SIG-M5 treated with dmso at 0.1 percent for 504 hours (cell line): ENCODE measurements around the gene DHRSX.
"Not testable (repeated sequence)": the region's sequence is repeated elsewhere in the genome, so short reads cannot be mapped to it uniquely, and the experiment has no call there.

Source experiments
- DNase-seq: peaks from one replicate; lab custom pipeline; 2025; ENCODE audit not compliant: unreplicated experiment; lab: John Stamatoyannopoulos, UW

DHRSX gene

DNA sequence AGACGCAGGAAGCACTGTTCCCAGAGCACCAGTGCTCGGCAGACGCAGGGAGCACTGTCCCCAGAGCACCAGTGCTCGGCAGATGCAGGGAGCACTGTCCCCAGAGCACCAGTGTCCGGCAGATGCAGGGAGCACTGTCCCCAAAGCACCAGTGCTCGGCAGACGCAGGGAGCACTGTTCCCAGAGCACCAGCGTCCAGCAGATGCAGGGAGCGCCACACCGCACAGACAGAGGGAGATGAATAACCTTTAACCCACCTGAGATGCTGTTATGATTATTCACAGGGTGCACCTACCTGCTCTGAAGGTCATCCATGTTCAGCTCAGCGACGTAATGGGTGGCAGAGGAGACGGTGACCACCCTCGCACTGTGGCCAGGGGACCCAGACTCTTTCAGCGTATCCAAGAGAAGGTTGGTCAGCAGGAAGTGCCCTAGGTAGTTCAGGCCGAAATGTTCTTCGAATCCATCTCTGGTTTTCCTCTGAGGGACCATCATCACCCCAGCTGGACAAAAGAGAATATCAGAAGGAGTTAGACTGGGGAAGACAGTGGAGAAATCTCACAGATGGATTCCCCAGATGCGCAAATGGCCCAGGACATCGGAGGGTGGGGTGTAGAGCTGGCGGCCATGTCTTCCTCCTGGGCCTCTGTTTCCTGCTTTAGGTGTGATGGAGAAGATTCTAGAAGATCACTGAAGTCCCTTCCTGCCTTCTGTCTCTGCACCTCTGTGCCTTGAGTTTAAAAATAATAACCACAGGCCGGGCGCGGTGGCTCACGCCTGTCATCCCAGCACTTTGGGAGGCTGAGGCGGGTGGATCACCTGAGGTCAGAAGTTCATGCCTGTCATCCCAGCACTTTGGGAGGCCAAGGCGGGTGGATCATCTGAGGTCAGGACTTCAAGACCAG, 234.1 kb downstream of the DHRSX start:
- no peak for DNase-seq

- not testable (repeated sequence) for DNase-seq
Measured at GRCh38 chrX:2265658-2266444, 234.9 kb downstream of the DHRSX start.

- DNase-seq, result no peak
Measured at GRCh38 chrX:2264179-2265030, 236.4 kb downstream of the DHRSX start.

- no peak for DNase-seq
Measured at GRCh38 chrX:2263203-2263602, 237.6 kb downstream of the DHRSX start.

- no peak for DNase-seq
Measured at GRCh38 chrX:2262668-2263055, 238.1 kb downstream of the DHRSX start.

- DNase-seq, result no peak
Measured at GRCh38 chrX:2261831-2262667, 238.7 kb downstream of the DHRSX start.

- DNase-seq, result no peak
Measured at GRCh38 chrX:2252331-2253065, 248.3 kb downstream of the DHRSX start.

DNA sequence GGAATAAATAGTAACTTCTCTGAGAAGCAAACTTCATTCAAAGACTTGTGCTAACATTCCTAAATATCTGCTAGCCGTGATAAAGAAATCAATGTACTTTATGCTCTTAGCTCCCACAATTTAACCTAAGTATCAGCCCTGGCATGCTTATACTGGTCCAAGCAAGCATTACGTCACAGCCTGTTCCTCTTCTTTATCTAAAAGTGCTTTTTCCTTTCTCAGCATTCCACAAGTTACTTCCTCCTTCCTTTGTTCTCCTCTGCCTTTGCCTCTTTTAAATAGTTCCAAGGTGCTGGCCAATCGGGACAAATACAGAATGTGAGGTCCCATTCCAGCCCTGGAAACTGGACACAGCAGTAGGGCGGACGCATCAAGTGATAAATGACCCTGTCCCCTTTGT, 249.6 kb downstream of the DHRSX start:
- no peak for DNase-seq

DNA sequence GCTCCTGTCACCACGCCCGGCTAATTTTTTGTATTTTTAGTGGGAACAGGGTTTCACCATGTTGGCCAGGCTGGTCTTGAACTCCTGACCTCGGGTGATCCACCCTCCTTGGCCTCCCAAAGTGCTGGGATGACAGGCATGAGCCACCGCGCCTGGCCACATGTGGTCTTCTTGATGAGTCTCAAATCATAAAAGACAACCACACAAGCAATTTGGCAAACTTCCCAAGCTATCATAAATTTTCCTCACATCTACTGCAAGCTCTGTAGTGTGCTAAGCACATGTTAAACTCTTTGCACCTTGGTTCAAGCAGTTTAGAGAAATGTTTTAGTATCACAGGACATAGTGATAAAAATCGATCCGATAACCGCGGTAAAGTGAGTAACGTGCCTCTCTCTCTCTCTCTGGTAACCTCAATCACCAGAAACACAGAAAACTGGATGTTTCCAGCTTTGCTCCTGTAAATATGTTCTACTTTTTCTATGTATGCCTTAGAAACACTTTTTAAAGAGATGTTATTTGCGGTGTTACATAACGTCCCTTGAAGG, 256.8 kb downstream of the DHRSX start:
- DNase-seq, result no peak

DNA sequence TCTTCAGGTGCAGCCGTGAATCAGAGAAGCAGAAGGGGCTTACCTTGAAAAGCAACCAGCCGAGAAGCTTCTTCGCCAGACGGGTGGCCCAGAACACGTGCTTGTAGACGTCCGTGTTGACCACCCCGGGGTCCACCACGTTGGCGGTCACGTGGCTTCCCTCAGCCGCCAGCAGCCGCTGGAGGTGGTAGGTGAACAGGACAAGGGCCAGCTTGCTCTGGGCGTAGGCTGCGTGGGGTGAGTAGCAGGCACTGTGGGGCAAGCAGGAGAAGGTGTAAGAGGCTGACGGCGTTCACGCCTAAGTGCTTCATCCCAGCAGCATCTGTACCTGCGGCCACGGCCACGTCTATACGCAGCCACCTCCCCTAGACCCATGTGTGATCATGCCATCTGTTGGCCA, 257.8 kb downstream of the DHRSX start:
- no peak for DNase-seq

- no peak for DNase-seq
Measured at GRCh38 chrX:2242326-2242725, 258.4 kb downstream of the DHRSX start.

- DNase-seq, result not testable (repeated sequence)
Measured at GRCh38 chrX:2241496-2241895, 259.3 kb downstream of the DHRSX start.

DNA sequence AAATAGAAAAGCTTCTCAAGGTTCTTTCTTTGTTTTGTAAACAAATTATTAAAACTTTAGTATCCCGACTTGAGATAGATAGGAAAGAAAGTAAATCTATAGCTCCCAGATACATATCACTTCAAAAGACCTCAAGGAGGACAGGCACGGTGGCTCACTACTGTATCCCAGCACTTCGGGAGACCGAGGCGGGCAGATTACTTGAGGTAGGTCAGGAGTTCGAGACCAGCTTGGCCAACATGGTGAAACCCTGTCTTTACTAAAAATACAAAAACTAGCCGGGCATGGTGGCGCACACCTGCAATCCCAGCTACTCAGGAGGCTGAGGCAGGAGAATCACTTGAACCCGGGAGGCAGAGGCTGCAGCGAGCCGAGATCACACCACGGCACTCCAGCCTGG, 260.0 kb downstream of the DHRSX start:
- not testable (repeated sequence) for DNase-seq

GRCh38 chrX:2237976-2238375, 262.8 kb downstream of the DHRSX start:
- no peak for DNase-seq

- DNase-seq, result no peak
Measured at GRCh38 chrX:2231570-2232192, 269.1 kb downstream of the DHRSX start.

- no peak for DNase-seq
Measured at GRCh38 chrX:2230457-2230856, 270.3 kb downstream of the DHRSX start.

DNA sequence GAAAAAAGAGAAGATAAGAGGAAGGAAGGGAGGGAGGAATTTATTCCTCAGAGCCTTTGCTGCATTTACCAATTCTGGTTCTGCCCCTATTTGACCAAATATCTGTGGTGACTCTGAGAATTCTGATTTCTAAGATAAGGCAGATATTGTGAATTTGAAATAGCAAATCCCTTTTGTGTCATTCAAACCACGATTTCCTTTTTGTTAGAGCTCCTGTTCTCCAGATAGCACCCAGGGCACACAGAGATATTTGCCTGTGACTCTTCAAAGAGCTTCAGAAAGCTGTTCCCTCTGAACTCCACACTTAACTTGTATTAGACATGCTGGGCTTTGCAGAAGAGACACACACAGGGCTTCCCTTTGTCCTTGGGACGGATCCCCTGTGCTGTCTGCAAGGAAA, 272.2 kb downstream of the DHRSX start:
- no peak for DNase-seq

DNA sequence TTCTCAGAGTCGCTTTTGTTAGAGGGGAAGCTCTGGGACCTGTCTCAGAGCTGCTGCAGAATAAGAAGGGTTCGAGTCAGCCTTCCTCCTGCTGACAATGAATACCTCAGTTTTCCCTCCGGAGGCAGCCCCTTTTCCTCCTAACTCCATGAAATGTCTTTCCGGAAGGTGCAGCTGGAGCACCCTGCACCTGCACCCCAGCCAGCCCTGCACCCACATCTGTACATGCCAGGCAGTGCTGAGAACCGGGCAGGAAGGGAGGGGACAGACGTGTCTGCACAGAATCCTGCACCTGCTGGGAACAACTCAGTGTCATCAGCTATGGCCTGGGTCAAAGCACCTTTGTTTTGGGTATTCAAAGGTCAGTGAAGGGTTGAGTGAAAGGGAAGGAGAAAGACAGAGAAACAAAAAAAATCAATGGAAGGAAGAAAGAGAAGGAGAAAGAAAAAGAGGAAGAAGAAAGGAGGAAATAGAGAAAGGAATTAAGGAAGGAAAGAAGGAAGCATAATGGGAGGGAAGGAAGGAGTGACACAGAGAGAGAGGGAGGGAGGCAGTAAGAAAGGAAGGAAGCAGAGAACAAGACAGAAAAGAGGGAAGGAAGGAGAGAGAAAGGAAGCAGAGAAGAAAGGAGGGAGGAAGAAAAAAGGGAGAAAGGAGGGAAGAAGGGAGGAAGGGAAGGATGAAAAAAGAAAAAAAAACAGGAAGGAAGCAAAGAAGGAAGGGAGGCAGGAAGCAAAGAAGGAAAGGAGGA, 273.7 kb downstream of the DHRSX start:
- DNase-seq, result no peak
